H9 (cell line): ENCODE results near the gene APCDD1L. TPM values are rescaled to one million over a fixed set of nuclear protein-coding genes. Genes with fewer than 3 reads are reported as not detected.

ENCODE experiments used
- DNase-seq: peaks from one replicate; pipeline ENCODE4 v3.0.0-alpha.2; 2017
- H2AFZ ChIP-seq: one replicate; pipeline ENCODE4 v1.6.1; 2013; ENCODE audit warnings: mild to moderate bottlenecking, low read length, control low read depth, moderate library complexity
- H2AK5ac ChIP-seq: 2 replicates; pipeline ENCODE4 v1.6.1; 2013; ENCODE audit warnings: low read length, control low read depth, mixed read lengths; ENCODE audit not compliant: insufficient read length
- H2BK120ac ChIP-seq: one replicate; pipeline ENCODE4 v1.6.1; 2013; ENCODE audit warnings: low read depth, mild to moderate bottlenecking, low read length, control low read depth, inconsistent platforms; ENCODE audit not compliant: poor library complexity, severe bottlenecking
- H2BK12ac ChIP-seq: 2 replicates; pipeline ENCODE4 v1.6.1; 2013; ENCODE audit warnings: low read length, control low read depth, mixed read lengths, low read depth; ENCODE audit not compliant: insufficient read length
- H2BK15ac ChIP-seq: 2 replicates; pipeline ENCODE4 v1.6.1; 2013; ENCODE audit warnings: low read depth, low read length, control low read depth
- H2BK20ac ChIP-seq: one replicate; pipeline ENCODE4 v1.6.1; 2013; ENCODE audit warnings: low read depth, mild to moderate bottlenecking, low read length, control low read depth, inconsistent platforms; ENCODE audit not compliant: poor library complexity, severe bottlenecking
- H2BK5ac ChIP-seq: 2 replicates; pipeline ENCODE4 v1.6.1; 2013; ENCODE audit warnings: low read length, control low read depth, mixed read lengths; ENCODE audit not compliant: insufficient read length
- H3K14ac ChIP-seq: 2 replicates; pipeline ENCODE4 v1.6.1; 2013; ENCODE audit warnings: low read length, control low read depth; ENCODE audit not compliant: insufficient read depth
- H3K18ac ChIP-seq: 2 replicates; pipeline ENCODE4 v1.6.1; 2013; ENCODE audit warnings: low read depth, mild to moderate bottlenecking, mixed read lengths, low read length, control low read depth; ENCODE audit not compliant: insufficient read length
- H3K23ac ChIP-seq: 2 replicates; pipeline ENCODE4 v1.6.1; 2013; ENCODE audit warnings: low read length, control low read depth, mixed read lengths, low read depth; ENCODE audit not compliant: insufficient read length
- H3K23me2 ChIP-seq: 2 replicates; pipeline ENCODE4 v1.6.1; 2013; ENCODE audit warnings: low read depth, mild to moderate bottlenecking, mixed read lengths, low read length, control low read depth; ENCODE audit not compliant: insufficient read length, poor library complexity, severe bottlenecking
- H3K27ac ChIP-seq: 2 replicates; pipeline ENCODE4 v1.5.1; 2013; ENCODE audit warnings: low read length, control low read depth, mixed read lengths, low read depth; ENCODE audit not compliant: insufficient read length
- H3K27me3 ChIP-seq: 2 replicates; pipeline ENCODE4 v1.6.1; 2013; ENCODE audit warnings: low read length, control low read depth, inconsistent platforms; ENCODE audit not compliant: insufficient read depth
- H3K4ac ChIP-seq: 2 replicates; pipeline ENCODE4 v1.6.1; 2013; ENCODE audit warnings: low read depth, mild to moderate bottlenecking, control low read depth, inconsistent platforms, low read length, moderate library complexity
- H3K4me1 ChIP-seq: 2 replicates; pipeline ENCODE4 v1.6.1; 2013; ENCODE audit warnings: low read length, control low read depth, inconsistent platforms; ENCODE audit not compliant: insufficient read depth
- H3K4me2 ChIP-seq: 2 replicates; pipeline ENCODE4 v1.6.1; 2013; ENCODE audit warnings: low read length, control low read depth, mixed read lengths; ENCODE audit not compliant: insufficient read length, insufficient read depth
- H3K56ac ChIP-seq: 2 replicates; pipeline ENCODE4 v1.6.1; 2013; ENCODE audit warnings: low read depth, mild to moderate bottlenecking, mixed read lengths, low read length, control low read depth; ENCODE audit not compliant: insufficient read length
- H3K79me1 ChIP-seq: 2 replicates; pipeline ENCODE4 v1.6.1; 2013; ENCODE audit warnings: low read depth, mild to moderate bottlenecking, moderate library complexity, low read length, control low read depth, inconsistent platforms; ENCODE audit not compliant: insufficient read depth, poor library complexity, severe bottlenecking
- H3K79me2 ChIP-seq: 2 replicates; pipeline ENCODE4 v1.6.1; 2013; ENCODE audit warnings: low read length, control low read depth, inconsistent platforms; ENCODE audit not compliant: insufficient read depth
- H3K9ac ChIP-seq: 2 replicates; pipeline ENCODE4 v1.6.1; 2013; ENCODE audit warnings: low read length, control low read depth, mixed read lengths; ENCODE audit not compliant: insufficient read length; ENCODE audit errors: extremely low read depth
- H3K9me3 ChIP-seq: one replicate; pipeline ENCODE4 v1.6.1; 2013; ENCODE audit warnings: low read depth, low read length, inconsistent platforms; ENCODE audit not compliant: control insufficient read depth
- H3T11ph ChIP-seq: one replicate; pipeline ENCODE4 v1.6.1; 2013; ENCODE audit warnings: mild to moderate bottlenecking, low read length, control low read depth, inconsistent platforms
- H4K20me1 ChIP-seq: one replicate; pipeline ENCODE4 v1.6.1; 2013; ENCODE audit not compliant: control insufficient read depth, insufficient read length, insufficient read depth
- H4K5ac ChIP-seq: 2 replicates; pipeline ENCODE4 v1.6.1; 2013; ENCODE audit warnings: low read depth, mild to moderate bottlenecking, mixed read lengths, low read length, control low read depth; ENCODE audit not compliant: insufficient read length
- H4K8ac ChIP-seq: replicated peaks from 2 replicates; pipeline ENCODE4 v1.6.1; 2013; ENCODE audit warnings: low read length, control low read depth, mixed read lengths, low read depth; ENCODE audit not compliant: insufficient read length
- H4K91ac ChIP-seq: 2 replicates; pipeline ENCODE4 v1.6.1; 2013; ENCODE audit warnings: low read depth, mild to moderate bottlenecking, moderate library complexity, mixed read lengths, low read length, control low read depth; ENCODE audit not compliant: insufficient read length
- H3K27ac Mint-ChIP-seq, 3 experiments: 2 replicates in 2 of 3; 3 replicates in 1 of 3; pipeline ENCODE4 v1.8.0; 2020 to 2021; ENCODE audit warnings: mixed read lengths in 3 of 3, mild to moderate bottlenecking in 1 of 3, moderate library complexity in 1 of 3
- H3K27me3 Mint-ChIP-seq: 2 replicates; pipeline ENCODE4 v1.8.0; 2021; ENCODE audit warnings: low read depth, mild to moderate bottlenecking, moderate library complexity, mixed read lengths
- H3K36me3 Mint-ChIP-seq, 3 experiments: 2 replicates in 2 of 3; 3 replicates in 1 of 3; pipeline ENCODE4 v1.8.0; 2020 to 2021; ENCODE audit warnings: low read depth in 3 of 3, mixed read lengths in 3 of 3; ENCODE audit not compliant: insufficient read depth in 1 of 3
- H3K4me1 Mint-ChIP-seq, 2 experiments: 2 replicates each; pipeline ENCODE4 v1.8.0; 2020; ENCODE audit warnings: mixed read lengths in 2 of 2
- H3K4me3 Mint-ChIP-seq, 2 experiments: 2 replicates in 1 of 2; 3 replicates in 1 of 2; pipeline ENCODE4 v1.8.0; 2020 to 2021; ENCODE audit warnings: mild to moderate bottlenecking in 2 of 2, mixed read lengths in 2 of 2, moderate library complexity in 1 of 2
- H3K9me3 Mint-ChIP-seq, 2 experiments: 2 replicates in 1 of 2; 3 replicates in 1 of 2; pipeline ENCODE4 v1.8.0; 2020; ENCODE audit warnings: mild to moderate bottlenecking in 2 of 2, mixed read lengths in 2 of 2, moderate library complexity in 1 of 2
- CTCF ChIP-seq: fragments of 200-600 bp; sonication (generic); conservative IDR thresholded peaks from 3 replicates; pipeline ENCODE4 v1.8.0; 2021; ENCODE audit warnings: antibody characterized with exemption, mild to moderate bottlenecking
- WGBS: extraction: QIAGEN DNeasy Blood & Tissue Kit; methylation state at CpG from one replicate; pipeline ENCODE4 v1.1.7; 2013; ENCODE audit warnings: missing lambda C conversion rate, low lambda C conversion rate, mixed read lengths; ENCODE audit not compliant: insufficient read length; ENCODE audit errors: extremely low coverage; 5-methylcytosine and 5-hydroxymethylcytosine counted together
- total RNA-seq: library from RNA; stranded (reverse); gene quantifications from 2 replicates; pipeline ENCODE4 v1.2.1, GENCODE V29; 2021

The APCDD1L gene
- total RNA-seq, 1 experiment from 2014 or later: 0.68 TPM

GRCh38 chr20:58431134-58431533 is 84.1 kb downstream of the APCDD1L start:
- Histone ChIP-seq H4K20me1 (no peaks in the 10 kb centered on the region), H2AK5ac (no peak overlapping the region), H4K8ac (no peak overlapping the region), H2BK120ac (no peak overlapping the region), H2BK12ac (no peak overlapping the region), H3K23me2 (no peaks in the 10 kb centered on the region), H3K4me1 (peaks cover 11% of the 10 kb centered on the region; the same call in 1 of the 2 replicates), H3T11ph (no peak overlapping the region), H2BK5ac (no peak overlapping the region), H3K56ac (no peak overlapping the region), H3K23ac (no peak overlapping the region), H3K4ac (no peak overlapping the region), H3K79me2 (peaks cover 12% of the 10 kb centered on the region; the same call in 1 of the 2 replicates), H4K91ac (no peak overlapping the region), H3K79me1 (peaks cover 3% of the 10 kb centered on the region), H3K27me3 (no peaks in the 10 kb centered on the region), H3K9me3 (no peaks in the 10 kb centered on the region), H2AFZ (no peak overlapping the region), H2BK20ac (no peak overlapping the region), H3K9ac (no peak overlapping the region), H3K14ac (no peak overlapping the region), H2BK15ac (no peak overlapping the region), H3K18ac (no peak overlapping the region), H3K4me2 (no peak overlapping the region), H3K27ac (no peak overlapping the region), H4K5ac (no peak overlapping the region)
- no peak for TF ChIP-seq CTCF
- H3K4me1 Mint-ChIP-seq: peaks cover 37% of the 10 kb centered on the region in 2 experiments
- H3K27ac Mint-ChIP-seq: no peak overlapping the region
- H3K9me3 Mint-ChIP-seq: no peaks in the 10 kb centered on the region
- H3K4me3 Mint-ChIP-seq: no peak overlapping the region
- H3K27me3 Mint-ChIP-seq: no peaks in the 10 kb centered on the region
- WGBS: no CpG with 5 or more reads among the region's 2 CpGs
- no peak for DNase-seq
- H3K36me3 Mint-ChIP-seq: peaks cover 7 to 22% (median 11%) of the 10 kb centered on the region in 3 experiments; a peak in 5 of 7 replicates
